Gastrocnemius medialis (tissue), 4 donors: ENCODE results near the gene UBL7.

Experiments
- CTCF ChIP-seq, 5 experiments: fragments of 450-650 bp in 3 of 5; fragments of 200-600 bp in 2 of 5; sonication (generic) in 2 of 5; IDR thresholded peaks in 4 of 5; conservative IDR thresholded peaks in 1 of 5; 1 replicate in 4 of 5; 2 replicates in 1 of 5; pipeline ENCODE4 v1.5.1; 2016 to 2019; ENCODE audit warnings: antibody characterized with exemption in 5 of 5, mild to moderate bottlenecking in 3 of 5, moderate library complexity in 3 of 5
- POLR2A ChIP-seq, 2 donors: fragments of 450-650 bp; IDR thresholded peaks; one replicate each; pipeline ENCODE4 v1.6.1; 2017; ENCODE audit warnings: antibody characterized with exemption in 2 of 2, mild to moderate bottlenecking in 2 of 2, moderate library complexity in 2 of 2

- no peak for TF ChIP-seq CTCF (IDR thresholded peaks at IDR 0.05 in 4 of 5, conservative IDR thresholded peaks at IDR 0.05 in 1 of 5)
- no peak for TF ChIP-seq POLR2A (IDR thresholded peaks at IDR 0.05)
These were observed 29.4 kb upstream of the UBL7 start for GRCh38 chr15:74490339-74490689.
